Liver (tissue), 9 donors: Measurements from ENCODE around the gene DNAJC11. TPM values are rescaled to one million over a fixed set of nuclear protein-coding genes. Genes with fewer than 3 reads are reported as not detected.

Source experiments
- DNase-seq: peaks from one replicate; pipeline ENCODE4 v3.0.0-alpha.2; 2017; ENCODE audit warnings: low spot score
- H3K27ac ChIP-seq, 2 donors: one replicate each; pipeline ENCODE4 v1.7.0; 2013; ENCODE audit warnings: inconsistent platforms in 2 of 2, low read length in 2 of 2, control low read depth in 1 of 2, low read depth in 1 of 2, mild to moderate bottlenecking in 1 of 2
- H3K27me3 ChIP-seq, 4 donors: one replicate each; pipeline versions ENCODE4 v1.6.1 to v1.7.0; 2013; ENCODE audit warnings: low read length in 3 of 4, inconsistent platforms in 1 of 4, mild to moderate bottlenecking in 1 of 4, moderate library complexity in 1 of 4; ENCODE audit not compliant: control insufficient read depth in 4 of 4, insufficient read depth in 4 of 4
- H3K36me3 ChIP-seq, 4 donors: one replicate each; pipeline versions ENCODE4 v1.6.1 to v1.7.0; 2013; ENCODE audit warnings: low read length in 3 of 4, mild to moderate bottlenecking in 3 of 4, low read depth in 1 of 4, moderate library complexity in 1 of 4; ENCODE audit not compliant: control insufficient read depth in 4 of 4, insufficient read depth in 3 of 4
- H3K4me1 ChIP-seq, 4 donors: one replicate each; pipeline versions ENCODE4 v1.6.1 to v1.7.0; 2013; ENCODE audit warnings: low read length in 3 of 4, mild to moderate bottlenecking in 3 of 4, moderate library complexity in 1 of 4; ENCODE audit not compliant: control insufficient read depth in 4 of 4, insufficient read depth in 4 of 4
- H3K4me3 ChIP-seq, 3 donors: one replicate each; pipeline versions ENCODE4 v1.6.1 to v1.7.0; 2013; ENCODE audit warnings: low read length in 3 of 3, control low read depth in 1 of 3, low read depth in 1 of 3, mild to moderate bottlenecking in 1 of 3
- H3K9ac ChIP-seq, 2 donors: one replicate each; pipeline ENCODE4 v1.7.0; 2013; ENCODE audit warnings: low read length in 2 of 2, mild to moderate bottlenecking in 2 of 2, moderate library complexity in 2 of 2, control low read depth in 1 of 2, low read depth in 1 of 2
- H3K9me3 ChIP-seq, 4 donors: one replicate each; pipeline versions ENCODE4 v1.6.1 to v1.7.0; 2013; ENCODE audit warnings: low read length in 3 of 4; ENCODE audit not compliant: control insufficient read depth in 4 of 4
- EGR1 ChIP-seq, 2 donors: IDR thresholded peaks; 2 replicates each; pipeline ENCODE4 v1.6.1; 2016 to 2018; ENCODE audit warnings: antibody characterized with exemption in 2 of 2, low read depth in 2 of 2
- FOXA1 ChIP-seq: IDR thresholded peaks from 2 replicates; pipeline ENCODE4 v1.6.1; 2016; ENCODE audit warnings: antibody characterized with exemption
- FOXA2 ChIP-seq: IDR thresholded peaks from 2 replicates; pipeline ENCODE4 v1.6.1; 2016; ENCODE audit warnings: antibody characterized with exemption
- GABPA ChIP-seq, 2 donors: IDR thresholded peaks in 1 of 2; conservative IDR thresholded peaks in 1 of 2; 2 replicates each; pipeline ENCODE4 v1.6.1; 2016; ENCODE audit warnings: antibody characterized with exemption in 2 of 2, mild to moderate bottlenecking in 1 of 2, moderate library complexity in 1 of 2
- HNF4G ChIP-seq: IDR thresholded peaks from 2 replicates; pipeline ENCODE4 v1.6.1; 2016; ENCODE audit warnings: antibody characterized with exemption
- JUND ChIP-seq, 2 donors: IDR thresholded peaks; 2 replicates each; pipeline ENCODE4 v1.6.1; 2016; ENCODE audit warnings: antibody characterized with exemption in 2 of 2
- RAD21 ChIP-seq, 2 donors: IDR thresholded peaks; 2 replicates each; pipeline ENCODE4 v1.6.1; 2016; ENCODE audit warnings: antibody characterized with exemption in 2 of 2, mild to moderate bottlenecking in 2 of 2
- REST ChIP-seq: IDR thresholded peaks from 2 replicates; pipeline ENCODE4 v1.6.1; 2016; ENCODE audit warnings: antibody characterized with exemption, mild to moderate bottlenecking
- RXRA ChIP-seq, 2 donors: IDR thresholded peaks; 2 replicates each; pipeline ENCODE4 v1.6.1; 2017 to 2018; ENCODE audit warnings: antibody characterized with exemption in 2 of 2, mild to moderate bottlenecking in 1 of 2
- YY1 ChIP-seq: IDR thresholded peaks from 2 replicates; pipeline ENCODE4 v1.6.1; 2016; ENCODE audit warnings: antibody characterized with exemption, mild to moderate bottlenecking
- ZBTB33 ChIP-seq: IDR thresholded peaks from 2 replicates; pipeline ENCODE4 v1.6.1; 2016; ENCODE audit warnings: antibody characterized with exemption
- whole genome bisulfite sequencing: extraction: QIAGEN DNeasy Blood & Tissue Kit; methylation state at CpG from one replicate; pipeline ENCODE4 v1.1.7; 2013; 5-methylcytosine and 5-hydroxymethylcytosine counted together
- polyA plus RNA-seq, 2 donors: library from polyadenylated mRNA; stranded (reverse) in 1 of 2; unstranded in 1 of 2; fragments of 200-250 nt in 1 of 2; fragments of >200 nt in 1 of 2; fragmentation: Nextera tagmentation in 1 of 2; extraction: Ambion mirVana in 1 of 2; gene quantifications; one replicate each; pipeline versions ENCODE4 v1.2.1 to v1.2.3, GENCODE V29; 2013 to 2015
- total RNA-seq, 2 donors: library from RNA; depleted of rRNA; stranded (reverse); fragments of >200 nt; gene quantifications; one replicate each; pipeline ENCODE4 v1.2.3, GENCODE V29; 2014
- TF ChIP-seq, protein P1 (sequence below): fragments of 150-350 bp; IDR thresholded peaks from 2 replicates; pipeline ENCODE4 v1.5.1; 2017; ENCODE audit warnings: improper control_type of control experiment, low read depth, low read length; ENCODE audit not compliant: missing input control
- donor health status: healthy.
- donor health status: healthy.
- donor health status: healthy.
- donor health status: healthy.
- donor health status: healthy.

The DNAJC11 gene
- total and polyA plus RNA-seq, 4 donors, result 16.5 to 36.1 (median 23.8) TPM

DNA sequence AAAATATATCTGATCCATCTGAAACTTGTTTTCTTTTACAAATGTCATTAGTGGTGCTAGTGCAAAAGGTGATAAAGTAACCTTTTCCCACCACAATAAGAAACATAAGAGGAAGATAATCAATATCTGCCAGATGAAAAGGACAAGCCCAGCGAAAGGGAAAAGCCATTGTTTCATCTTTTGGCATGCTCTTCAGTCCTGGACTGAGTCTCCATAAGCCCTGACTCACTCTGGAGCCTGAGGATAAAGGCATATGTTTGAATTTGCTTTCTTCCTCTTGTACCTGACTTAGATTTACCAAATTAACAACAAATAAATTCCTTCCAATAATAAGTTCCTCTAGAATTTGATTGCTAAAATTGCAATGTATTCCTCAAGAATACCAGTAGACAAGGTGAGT, 13.6 kb downstream of the DNAJC11 start:
- no peak overlapping the region for H3K4me3 ChIP-seq
- no peaks in the 10 kb centered on the region for H3K9me3 ChIP-seq
- 91% methylated on average over 1 of the region's 1 CpG for WGBS
- peaks cover 0 to 1% (median 0%) of the 10 kb centered on the region in 4 donors for H3K36me3 ChIP-seq
- no peak for DNase-seq
- no peaks in the 10 kb centered on the region for H3K27me3 ChIP-seq
- no peak for TF ChIP-seq REST
- H3K4me1 ChIP-seq, result no peaks in the 10 kb centered on the region
- H3K27ac ChIP-seq, result no peak overlapping the region
- no peak overlapping the region for H3K9ac ChIP-seq

DNA sequence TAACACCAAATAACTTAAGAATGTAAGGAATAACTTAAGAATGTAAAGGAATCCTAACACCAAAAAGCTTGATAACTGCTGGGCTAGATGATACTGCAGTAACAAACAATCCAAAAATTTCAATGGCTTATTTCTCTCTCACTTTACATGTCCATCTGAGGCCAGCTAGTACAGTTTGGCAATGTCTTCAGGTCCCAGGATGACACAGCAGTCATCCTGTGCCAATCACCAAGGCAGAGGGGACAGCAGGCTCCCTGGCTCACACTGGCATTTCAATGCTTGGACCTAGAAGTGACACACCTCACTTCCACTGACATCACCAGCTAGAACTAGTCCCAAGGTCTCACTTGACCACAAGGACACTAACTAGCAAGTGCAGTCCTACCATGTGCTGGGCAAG, 15.3 kb downstream of the DNAJC11 start:
- DNase-seq, result no peak
- no peaks in the 10 kb centered on the region for H3K27me3 ChIP-seq
- no peak overlapping the region for H3K27ac ChIP-seq
- TF ChIP-seq JUND (IDR thresholded peaks at IDR 0.05) (no peak), EGR1 (IDR thresholded peaks at IDR 0.05; ENCODE audit: low read depth in 2 of 2) (no peak), ZBTB33 (no peak), HNF4G (no peak), REST (no peak), RAD21 (IDR thresholded peaks at IDR 0.05) (no peak), RXRA (IDR thresholded peaks at IDR 0.05) (no peak), FOXA2 (no peak), FOXA1 (no peak), GABPA (IDR thresholded peaks at IDR 0.05 in 1 of 2, conservative IDR thresholded peaks at IDR 0.05 in 1 of 2) (no peak), YY1 (no peak)
- TF ChIP-seq, protein P1, sequence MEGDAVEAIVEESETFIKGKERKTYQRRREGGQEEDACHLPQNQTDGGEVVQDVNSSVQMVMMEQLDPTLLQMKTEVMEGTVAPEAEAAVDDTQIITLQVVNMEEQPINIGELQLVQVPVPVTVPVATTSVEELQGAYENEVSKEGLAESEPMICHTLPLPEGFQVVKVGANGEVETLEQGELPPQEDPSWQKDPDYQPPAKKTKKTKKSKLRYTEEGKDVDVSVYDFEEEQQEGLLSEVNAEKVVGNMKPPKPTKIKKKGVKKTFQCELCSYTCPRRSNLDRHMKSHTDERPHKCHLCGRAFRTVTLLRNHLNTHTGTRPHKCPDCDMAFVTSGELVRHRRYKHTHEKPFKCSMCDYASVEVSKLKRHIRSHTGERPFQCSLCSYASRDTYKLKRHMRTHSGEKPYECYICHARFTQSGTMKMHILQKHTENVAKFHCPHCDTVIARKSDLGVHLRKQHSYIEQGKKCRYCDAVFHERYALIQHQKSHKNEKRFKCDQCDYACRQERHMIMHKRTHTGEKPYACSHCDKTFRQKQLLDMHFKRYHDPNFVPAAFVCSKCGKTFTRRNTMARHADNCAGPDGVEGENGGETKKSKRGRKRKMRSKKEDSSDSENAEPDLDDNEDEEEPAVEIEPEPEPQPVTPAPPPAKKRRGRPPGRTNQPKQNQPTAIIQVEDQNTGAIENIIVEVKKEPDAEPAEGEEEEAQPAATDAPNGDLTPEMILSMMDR, result no peak
- H3K4me3 ChIP-seq, result no peak overlapping the region
- H3K9ac ChIP-seq, result no peak overlapping the region
- no peaks in the 10 kb centered on the region for H3K4me1 ChIP-seq
- peaks cover 0 to 1% (median 0%) of the 10 kb centered on the region in 4 donors for H3K36me3 ChIP-seq
- no peaks in the 10 kb centered on the region for H3K9me3 ChIP-seq
